ENCODE data around the gene PIGK. TPM values are rescaled to one million over a fixed set of nuclear protein-coding genes. Genes with fewer than 3 reads are reported as not detected.

PIGK gene
- total RNA-seq, 1 experiment from 2014 or later: 22.9 TPM

- no TSS peak for BruUV-seq (replicated peaks)
- no peaks in the 10 kb centered on the region for H3K9me3 Mint-ChIP-seq (ENCODE audit: unreplicated experiment)
- TF ChIP-seq CTCF (IDR thresholded peaks at IDR 0.05; ENCODE audit: unreplicated experiment): no peak
- no peak overlapping the region for H3K27ac Mint-ChIP-seq (ENCODE audit: low read depth, unreplicated experiment)
- ChIA-PET CTCF (interaction anchor here (0.6 to 1.7 kb wide), 3 partner anchors 342 to 1293 kb away, joined by 3 to 4 read pairs (median 3); no protein-coding TSS in a partner anchor), POLR2A (interaction anchor here (0.5 kb wide), 1 partner anchor 1174 kb away, joined by 3 read pairs; no protein-coding TSS in a partner anchor)
- no peaks in the 10 kb centered on the region for H3K36me3 Mint-ChIP-seq (ENCODE audit: insufficient read depth, unreplicated experiment)
- intact Hi-C loops (cut with micrococcal nuclease): no loop called here
- no peaks in the 10 kb centered on the region for H3K4me1 Mint-ChIP-seq (ENCODE audit: insufficient read depth, unreplicated experiment)
- H3K4me3 Mint-ChIP-seq (ENCODE audit: unreplicated experiment): no peak overlapping the region
- DNase-seq (ENCODE audit: unreplicated experiment): peak; percentile 1
- H3K27me3 Mint-ChIP-seq (ENCODE audit: insufficient read depth, unreplicated experiment): no peaks in the 10 kb centered on the region
These were observed 84.9 kb downstream of the PIGK start for GRCh38 chr1:77134359-77134758.

GRCh38 chr1:77133731-77134358, 85.4 kb downstream of the PIGK start:
- POLR2A ChIA-PET: interaction anchor here (0.5 kb wide), 1 partner anchor 1174 kb away, joined by 3 read pairs; no protein-coding TSS in a partner anchor
- CTCF ChIA-PET: interaction anchor here (0.7 to 1.7 kb wide), 3 partner anchors 802 to 1292 kb away, joined by 3 to 4 read pairs (median 3); no protein-coding TSS in a partner anchor
- Mint-ChIP-seq H3K27ac (ENCODE audit: low read depth, unreplicated experiment) (no peak overlapping the region), H3K36me3 (ENCODE audit: insufficient read depth, unreplicated experiment) (no peaks in the 10 kb centered on the region), H3K4me1 (ENCODE audit: insufficient read depth, unreplicated experiment) (no peaks in the 10 kb centered on the region), H3K9me3 (ENCODE audit: unreplicated experiment) (no peaks in the 10 kb centered on the region), H3K4me3 (ENCODE audit: unreplicated experiment) (no peak overlapping the region), H3K27me3 (ENCODE audit: insufficient read depth, unreplicated experiment) (no peaks in the 10 kb centered on the region)
- DNase-seq (ENCODE audit: unreplicated experiment): no peak
- intact Hi-C loops (cut with micrococcal nuclease): no loop called here
- BruUV-seq (replicated peaks): no TSS peak
- no peak for TF ChIP-seq CTCF (IDR thresholded peaks at IDR 0.05; ENCODE audit: unreplicated experiment)

GRCh38 chr1:77126307-77126706, 92.9 kb downstream of the PIGK start:
- no peak overlapping the region for H3K4me3 Mint-ChIP-seq (ENCODE audit: unreplicated experiment)

More at GRCh38 chr1:77126307-77126706, 92.9 kb downstream of the PIGK start:
- Mint-ChIP-seq H3K27me3 (ENCODE audit: insufficient read depth, unreplicated experiment) (no peaks in the 10 kb centered on the region), H3K4me1 (ENCODE audit: insufficient read depth, unreplicated experiment) (peaks cover 10% of the 10 kb centered on the region), H3K36me3 (ENCODE audit: insufficient read depth, unreplicated experiment) (no peaks in the 10 kb centered on the region), H3K27ac (ENCODE audit: low read depth, unreplicated experiment) (no peak overlapping the region), H3K9me3 (ENCODE audit: unreplicated experiment) (no peaks in the 10 kb centered on the region)
- ChIA-PET POLR2A (no interaction called here), CTCF (interaction anchor here (0.6 to 3.2 kb wide), 19 partner anchors 10 to 1130 kb away, joined by 3 to 15 read pairs (median 3); no protein-coding TSS in a partner anchor)
- intact Hi-C loops (cut with micrococcal nuclease): loop anchor here (1.0 to 10.0 kb wide), 7 partner anchors 92 to 1218 kb away; no protein-coding TSS in a partner anchor
- TF ChIP-seq CTCF (IDR thresholded peaks at IDR 0.05; ENCODE audit: unreplicated experiment): peak; percentile 79
- peak; percentile 68 for DNase-seq (ENCODE audit: unreplicated experiment)
- no TSS peak for BruUV-seq (replicated peaks)

Measured in MCF 10A (cell line).